Measurements from ENCODE around the gene TGFB2. TPM values are rescaled to one million over a fixed set of nuclear protein-coding genes. Genes with fewer than 3 reads are reported as not detected.

Gene TGFB2
- polyA plus RNA-seq, 1 experiment: 14.8 TPM

DNA sequence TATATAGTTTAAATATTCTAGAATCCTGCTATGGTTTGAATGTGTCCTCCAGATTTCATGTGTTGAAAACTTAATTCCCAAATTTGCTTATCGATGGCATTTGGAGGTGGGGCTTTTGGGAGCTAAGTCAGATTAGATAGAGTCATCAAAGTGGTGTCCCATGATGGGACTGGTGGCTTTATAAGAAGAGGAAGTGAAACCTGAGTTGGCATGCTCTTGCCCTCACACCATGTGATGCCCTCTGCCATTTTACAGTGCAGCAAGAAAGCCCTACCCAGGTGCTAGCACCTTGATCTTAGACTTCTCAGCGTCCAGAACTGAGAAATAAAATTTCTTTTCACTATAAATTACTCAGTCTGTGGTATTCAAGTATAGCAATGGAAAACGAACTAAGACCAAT is 111.3 kb downstream of the TGFB2 start:
- DNase-seq (ENCODE audit: low read depth, low spot score): no peak
- TF ChIP-seq, protein P1, sequence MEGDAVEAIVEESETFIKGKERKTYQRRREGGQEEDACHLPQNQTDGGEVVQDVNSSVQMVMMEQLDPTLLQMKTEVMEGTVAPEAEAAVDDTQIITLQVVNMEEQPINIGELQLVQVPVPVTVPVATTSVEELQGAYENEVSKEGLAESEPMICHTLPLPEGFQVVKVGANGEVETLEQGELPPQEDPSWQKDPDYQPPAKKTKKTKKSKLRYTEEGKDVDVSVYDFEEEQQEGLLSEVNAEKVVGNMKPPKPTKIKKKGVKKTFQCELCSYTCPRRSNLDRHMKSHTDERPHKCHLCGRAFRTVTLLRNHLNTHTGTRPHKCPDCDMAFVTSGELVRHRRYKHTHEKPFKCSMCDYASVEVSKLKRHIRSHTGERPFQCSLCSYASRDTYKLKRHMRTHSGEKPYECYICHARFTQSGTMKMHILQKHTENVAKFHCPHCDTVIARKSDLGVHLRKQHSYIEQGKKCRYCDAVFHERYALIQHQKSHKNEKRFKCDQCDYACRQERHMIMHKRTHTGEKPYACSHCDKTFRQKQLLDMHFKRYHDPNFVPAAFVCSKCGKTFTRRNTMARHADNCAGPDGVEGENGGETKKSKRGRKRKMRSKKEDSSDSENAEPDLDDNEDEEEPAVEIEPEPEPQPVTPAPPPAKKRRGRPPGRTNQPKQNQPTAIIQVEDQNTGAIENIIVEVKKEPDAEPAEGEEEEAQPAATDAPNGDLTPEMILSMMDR (IDR thresholded peaks at IDR 0.05; ENCODE audit: low read depth, low read length): no peak
- ChIA-PET CTCF (no interaction called here), POLR2A (no interaction called here)
- no peaks in the 10 kb centered on the region for H3K27me3 ChIP-seq (ENCODE audit: control insufficient read depth, insufficient read depth, low read length)
- H3K27ac ChIP-seq (ENCODE audit: low read depth, low read length): no peak overlapping the region
- no peak overlapping the region for H3K4me3 ChIP-seq (ENCODE audit: low read depth, low read length)
- H3K9me3 ChIP-seq (ENCODE audit: control insufficient read depth, insufficient read depth, low read length): no peaks in the 10 kb centered on the region

DNA sequence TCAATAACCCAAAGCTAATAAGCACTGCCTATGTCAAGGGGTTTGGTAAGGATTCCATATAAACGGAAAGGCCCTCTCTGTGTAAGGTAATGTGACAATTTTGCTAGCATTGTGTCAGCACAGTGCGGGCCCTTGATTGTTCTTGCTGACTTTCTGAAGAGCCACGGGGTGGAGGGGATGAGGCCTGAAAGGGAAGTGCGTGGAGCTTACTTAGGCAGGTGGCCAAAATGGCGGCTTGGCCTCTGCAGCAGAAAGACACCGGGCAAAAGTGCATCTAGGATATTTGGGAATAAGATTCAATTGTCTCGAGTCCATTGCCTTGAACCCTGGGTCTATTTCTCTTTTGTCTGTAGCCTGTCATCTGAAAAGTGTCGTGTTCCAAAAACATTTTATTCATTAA is 114.3 kb downstream of the TGFB2 start:
- H3K27me3 ChIP-seq (ENCODE audit: control insufficient read depth, insufficient read depth, low read length): no peaks in the 10 kb centered on the region
- H3K4me3 ChIP-seq (ENCODE audit: low read depth, low read length): no peak overlapping the region
- CTCF ChIA-PET: interaction anchor here (0.6 kb wide), 1 partner anchor 159 kb away, joined by 3 read pairs; no protein-coding TSS in a partner anchor
- DNase-seq (ENCODE audit: low read depth, low spot score): no peak
- H3K27ac ChIP-seq (ENCODE audit: low read depth, low read length): peak overlapping the region; percentile 43
- POLR2A ChIA-PET: no interaction called here
- no peaks in the 10 kb centered on the region for H3K9me3 ChIP-seq (ENCODE audit: control insufficient read depth, insufficient read depth, low read length)
- TF ChIP-seq, protein P1 (IDR thresholded peaks at IDR 0.05; ENCODE audit: low read depth, low read length): no peak

DNA sequence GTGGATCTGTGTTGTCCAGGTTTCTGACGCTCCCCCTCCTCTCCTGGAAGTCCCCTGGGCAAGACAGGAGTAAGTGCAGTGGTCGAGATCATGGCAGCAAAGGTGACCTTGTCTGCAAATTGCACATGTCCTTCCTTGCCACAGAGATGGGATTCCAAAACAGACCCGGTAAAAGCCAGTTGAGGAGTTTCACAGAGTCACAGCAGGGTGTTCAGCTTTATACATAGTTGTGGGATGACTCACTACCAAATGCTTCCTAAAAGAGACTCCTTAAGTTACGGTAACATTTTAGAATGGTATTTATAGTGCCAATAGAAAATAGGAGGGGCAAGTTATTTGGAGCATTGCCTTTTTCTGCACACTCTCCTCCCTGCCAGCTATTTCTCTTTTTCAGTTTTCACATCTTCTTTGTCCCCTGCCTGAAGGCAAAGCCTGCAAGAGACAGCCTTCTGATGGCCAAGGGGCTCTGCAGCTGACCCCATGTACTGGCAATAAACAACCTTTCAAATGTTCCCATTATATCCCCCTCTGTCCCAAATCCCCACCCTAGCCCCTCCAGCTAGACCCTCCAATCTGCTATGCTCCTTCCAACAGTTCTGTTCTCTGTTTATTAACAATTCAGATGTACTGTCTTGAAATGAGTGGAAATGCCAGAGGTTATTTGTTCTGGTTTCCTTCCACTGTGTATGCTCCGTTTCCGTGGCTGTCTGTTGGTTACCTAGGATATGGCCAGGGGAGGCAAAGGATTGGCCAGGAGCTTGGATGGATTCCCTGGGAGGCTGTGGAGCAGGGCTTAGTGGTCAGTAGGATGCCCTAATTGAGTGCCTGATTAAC is 115.0 kb downstream of the TGFB2 start:
- POLR2A ChIA-PET: no interaction called here
- H3K27me3 ChIP-seq (ENCODE audit: control insufficient read depth, insufficient read depth, low read length): no peaks in the 10 kb centered on the region
- CTCF ChIA-PET: interaction anchor here (0.6 kb wide), 1 partner anchor 160 kb away, joined by 3 read pairs; no protein-coding TSS in a partner anchor
- H3K4me3 ChIP-seq (ENCODE audit: low read depth, low read length): no peak overlapping the region
- no peaks in the 10 kb centered on the region for H3K9me3 ChIP-seq (ENCODE audit: control insufficient read depth, insufficient read depth, low read length)
- TF ChIP-seq, protein P1 (IDR thresholded peaks at IDR 0.05; ENCODE audit: low read depth, low read length): no peak
- DNase-seq (ENCODE audit: low read depth, low spot score): peak; percentile 44
- peak overlapping the region; percentile 43 for H3K27ac ChIP-seq (ENCODE audit: low read depth, low read length)

DNA sequence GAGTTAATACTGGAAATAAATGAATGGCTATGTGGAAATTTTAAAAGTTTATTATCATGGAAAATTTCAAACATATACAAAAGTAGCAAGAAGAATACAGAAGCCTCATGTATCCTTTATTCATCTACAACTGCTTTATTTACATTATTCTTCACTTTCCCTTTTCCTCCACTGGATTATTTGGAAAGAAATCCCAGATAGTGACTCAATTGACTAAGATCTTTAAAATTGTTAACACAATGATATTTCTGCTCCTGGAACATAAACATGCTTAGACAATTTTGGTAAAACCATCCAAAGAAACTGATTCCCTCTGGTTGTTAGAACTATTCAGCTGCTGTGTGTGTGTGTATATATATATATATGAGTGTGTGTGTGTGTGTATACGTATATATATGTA is 116.2 kb downstream of the TGFB2 start:
- ChIA-PET POLR2A (no interaction called here), CTCF (no interaction called here)
- Histone ChIP-seq H3K27me3 (ENCODE audit: control insufficient read depth, insufficient read depth, low read length) (no peaks in the 10 kb centered on the region), H3K9me3 (ENCODE audit: control insufficient read depth, insufficient read depth, low read length) (no peaks in the 10 kb centered on the region), H3K4me3 (ENCODE audit: low read depth, low read length) (no peak overlapping the region), H3K27ac (ENCODE audit: low read depth, low read length) (no peak overlapping the region)
- TF ChIP-seq, protein P1 (IDR thresholded peaks at IDR 0.05; ENCODE audit: low read depth, low read length): no peak
- no peak for DNase-seq (ENCODE audit: low read depth, low spot score)

DNA sequence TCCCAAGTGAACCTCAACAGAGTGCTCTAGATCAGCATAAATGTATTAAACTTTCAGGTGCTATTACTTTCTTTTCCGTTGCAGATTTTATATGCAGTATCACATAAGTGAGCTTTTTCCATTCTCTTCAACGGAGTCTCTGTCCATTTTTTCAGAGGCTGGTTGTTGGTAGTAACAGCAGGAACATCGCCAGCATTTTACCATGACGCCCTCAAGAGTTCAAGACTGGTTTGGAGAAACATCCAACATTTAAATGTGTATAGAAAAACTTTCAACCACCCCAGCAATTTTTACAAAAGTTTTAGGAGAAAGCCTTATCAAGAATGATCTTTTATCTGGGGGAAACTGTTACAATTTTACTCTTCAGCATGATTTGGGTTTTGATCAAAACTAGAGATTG is 117.0 kb downstream of the TGFB2 start:
- CTCF ChIA-PET: no interaction called here
- DNase-seq (ENCODE audit: low read depth, low spot score): no peak
- TF ChIP-seq, protein P1 (IDR thresholded peaks at IDR 0.05; ENCODE audit: low read depth, low read length): no peak
- Histone ChIP-seq H3K4me3 (ENCODE audit: low read depth, low read length) (no peak overlapping the region), H3K9me3 (ENCODE audit: control insufficient read depth, insufficient read depth, low read length) (no peaks in the 10 kb centered on the region), H3K27me3 (ENCODE audit: control insufficient read depth, insufficient read depth, low read length) (no peaks in the 10 kb centered on the region), H3K27ac (ENCODE audit: low read depth, low read length) (no peak overlapping the region)
- POLR2A ChIA-PET: no interaction called here

Data from AG04450 (cell line).